ENCODE measurements around the gene SEPHS2.

GRCh38 chr16:30491229-30491628, 45.6 kb upstream of the SEPHS2 start:
- TF ChIP-seq EZH2 (IDR thresholded peaks at IDR 0.05; ENCODE audit: insufficient read depth, low read length) (no peak), CTCF (IDR thresholded peaks at IDR 0.05; ENCODE audit: insufficient read depth, low read depth, low read length) (no peak)

Measured in astrocyte (in vitro differentiated cells and primary cell).